K562 (cell line): Measurements from ENCODE around the gene DPP10. TPM values are rescaled to one million over a fixed set of nuclear protein-coding genes. Genes with fewer than 3 reads are reported as not detected.

Source experiments
- ATAC-seq: fragments of 200-7000 bp; cut with Tn5 transposase; 3 replicates; pipeline ENCODE4 v1.9.1; 2020; ENCODE audit warnings: moderate library complexity
- BruUV-seq: library from RNA; stranded (reverse); fragments of 400-500 nt; replicated peaks from 2 replicates; lab custom pipeline; 2021; lab: Mats Ljungman, UMichigan
- CTCF ChIA-PET: fragments of 300-600 bp; formaldehyde crosslinking; extraction: SDS; loops from one replicate; lab custom pipeline; 2021; ENCODE audit warnings: low intra/inter-chr PET ratio; lab: Yijun Ruan, JAX
- POLR2A ChIA-PET: fragments of 300-600, 350-650 bp; sonication (Branson Sonifier 250); formaldehyde crosslinking; extraction: SDS; loops from one replicate; lab custom pipeline; 2021; ENCODE audit warnings: antibody characterized with exemption, inconsistent platforms; lab: Yijun Ruan, JAX
- DNase-seq, 4 experiments: peaks; one replicate each; pipeline versions ENCODE4 v3.0.0 to v3.0.0-alpha.2; 2011 to 2018; ENCODE audit warnings: low spot score in 3 of 4, mixed read lengths in 3 of 4; ENCODE audit errors: extremely low read depth in 1 of 4
- FAIRE-seq: peaks from 2 replicates; lab custom pipeline; 2011; peaks lifted over from hg19 to GRCh38; lab: Jason Lieb, UNC
- H2AFZ ChIP-seq: 2 replicates; pipeline ENCODE4 v1.6.0; 2011; ENCODE audit warnings: low read depth, low read length, control low read depth, inconsistent platforms
- H3K27ac ChIP-seq: fragments of 200-600 bp; 3 replicates; pipeline ENCODE4 v1.8.0; 2011; ENCODE audit warnings: low read depth, mild to moderate bottlenecking, control low read depth, inconsistent platforms, low read length, moderate library complexity, mixed read lengths; ENCODE audit errors: extremely low read depth
- H3K27me3 ChIP-seq, 2 experiments: fragments of 300-600 bp in 1 of 2; 2 replicates in 1 of 2; 3 replicates in 1 of 2; pipeline versions ENCODE4 v1.6.0 to v1.8.0; 2011; ENCODE audit warnings: inconsistent platforms in 2 of 2, low read length in 2 of 2, mild to moderate bottlenecking in 1 of 2, mixed read lengths in 1 of 2, moderate library complexity in 1 of 2; ENCODE audit not compliant: control insufficient read depth in 2 of 2, insufficient read depth in 2 of 2
- H3K36me3 ChIP-seq: fragments of 300-600 bp; 3 replicates; pipeline ENCODE4 v1.8.0; 2011; ENCODE audit warnings: mild to moderate bottlenecking, low read length, inconsistent platforms; ENCODE audit not compliant: control insufficient read depth, insufficient read depth
- H3K4me1 ChIP-seq, 2 experiments: fragments of 200-600 bp in 1 of 2; replicated peaks in 1 of 2; 2 replicates in 1 of 2; 3 replicates in 1 of 2; pipeline versions ENCODE4 v1.5.1 to v1.8.0; 2011; ENCODE audit warnings: inconsistent platforms in 2 of 2, low read length in 2 of 2, mild to moderate bottlenecking in 1 of 2, mixed read lengths in 1 of 2, moderate library complexity in 1 of 2; ENCODE audit not compliant: control insufficient read depth in 2 of 2, insufficient read depth in 2 of 2
- H3K4me2 ChIP-seq: 2 replicates; pipeline ENCODE4 v1.6.1; 2011; ENCODE audit warnings: low read length, control low read depth, inconsistent platforms, mixed read lengths; ENCODE audit not compliant: insufficient read depth
- H3K4me3 ChIP-seq: fragments of 200-600 bp; sonication (generic), shearing (Covaris generic); 2 replicates; pipeline ENCODE4 v1.5.1; 2016; ENCODE audit warnings: control low read depth, inconsistent platforms
- H3K79me2 ChIP-seq: fragments of 200-600 bp; 3 replicates; pipeline ENCODE4 v1.8.0; 2011; ENCODE audit warnings: low read length, inconsistent platforms; ENCODE audit not compliant: control insufficient read depth, insufficient read depth
- H3K9ac ChIP-seq, 2 experiments: 2 replicates each; pipeline versions ENCODE4 v1.6.0 to v1.6.1; 2011; ENCODE audit warnings: low read depth in 2 of 2, low read length in 2 of 2, control low read depth in 1 of 2, inconsistent platforms in 1 of 2, mild to moderate bottlenecking in 1 of 2, mixed read lengths in 1 of 2; ENCODE audit not compliant: insufficient read depth in 1 of 2
- H3K9me1 ChIP-seq: one replicate; pipeline ENCODE4 v1.6.0; 2011; ENCODE audit warnings: inconsistent platforms, mild to moderate bottlenecking, low read length, moderate library complexity; ENCODE audit not compliant: control insufficient read depth, insufficient read depth
- H3K9me3 ChIP-seq: replicated peaks from 2 replicates; pipeline ENCODE4 v1.5.1; 2011; ENCODE audit warnings: low read depth, low read length, inconsistent platforms; ENCODE audit not compliant: control insufficient read depth, insufficient read depth
- H4K20me1 ChIP-seq: replicated peaks from 2 replicates; pipeline ENCODE4 v1.6.1; 2011; ENCODE audit warnings: low read length, inconsistent platforms, mixed read lengths; ENCODE audit not compliant: control insufficient read depth, insufficient read depth
- ARID1B ChIP-seq: fragments of 450-650 bp; IDR thresholded peaks from 2 replicates; pipeline ENCODE4 v1.6.1; 2016; ENCODE audit warnings: antibody characterized with exemption, mild to moderate bottlenecking, inconsistent platforms
- ATF1 ChIP-seq, 2 experiments: fragments of 450-650 bp in 1 of 2; IDR thresholded peaks; 2 replicates each; pipeline ENCODE4 v1.6.1; 2016; ENCODE audit warnings: missing compliant biosample characterization in 1 of 2, missing genetic modification characterization in 1 of 2
- NCOA2 ChIP-seq, 2 experiments: fragments of 450-650 bp; IDR thresholded peaks; 2 replicates each; pipeline ENCODE4 v1.6.1; 2018; ENCODE audit warnings: mild to moderate bottlenecking in 2 of 2, moderate library complexity in 1 of 2; ENCODE audit not compliant: partially characterized antibody in 2 of 2
- NR1H2 ChIP-seq: sonication (generic); formaldehyde crosslinking; IDR thresholded peaks from 2 replicates; pipeline ENCODE4 v1.4.0; 2020; ENCODE audit warnings: mild to moderate bottlenecking, missing genetic modification reagents
- POLR2AphosphoS2 ChIP-seq: IDR thresholded peaks from 2 replicates; pipeline ENCODE4 v1.6.1; 2012; ENCODE audit warnings: low read length, improper control_type of control experiment
- SLC30A9 ChIP-seq: fragments of 250-450 bp; sonication (Bioruptor Pico); IDR thresholded peaks from 2 replicates; pipeline ENCODE4 v1.8.0; 2022; ENCODE audit warnings: mild to moderate bottlenecking, moderate library complexity
- SNAPC5 ChIP-seq: fragments of 250-450 bp; sonication (Bioruptor Pico); IDR thresholded peaks from 2 replicates; pipeline ENCODE4 v1.8.0; 2021; ENCODE audit warnings: moderate library complexity, mild to moderate bottlenecking, inconsistent platforms
- STAT5A ChIP-seq: IDR thresholded peaks from 2 replicates; pipeline ENCODE4 v1.6.1; 2012; ENCODE audit warnings: low read length, inconsistent platforms, borderline replicate concordance
- STAT6 ChIP-seq: sonication (generic); formaldehyde crosslinking; IDR thresholded peaks from 2 replicates; pipeline ENCODE4 v1.8.1; 2023; ENCODE audit warnings: mild to moderate bottlenecking, missing genetic modification reagents
- SUPT5H ChIP-seq: fragments of 450-650 bp; IDR thresholded peaks from 2 replicates; pipeline ENCODE4 v1.6.1; 2016
- TGIF2 ChIP-seq: sonication (generic); formaldehyde crosslinking; IDR thresholded peaks from 2 replicates; pipeline ENCODE4 v1.8.1; 2022; ENCODE audit warnings: mild to moderate bottlenecking, missing genetic modification reagents, moderate library complexity
- ZNF140 ChIP-seq: fragments of 250-450 bp; sonication (Bioruptor Pico); IDR thresholded peaks from 2 replicates; pipeline ENCODE4 v1.8.0; 2021; ENCODE audit warnings: moderate library complexity, mild to moderate bottlenecking, inconsistent platforms
- WGBS: fragments of 100-300 bp; shearing (Covaris generic); methylation state at CpG from one replicate; pipeline ENCODE4 v1.1.6; 2016; ENCODE audit warnings: low coverage, mixed read lengths; ENCODE audit not compliant: insufficient coverage; ENCODE audit errors: missing lambda C conversion rate; 5-methylcytosine and 5-hydroxymethylcytosine counted together
- in situ Hi-C: fragments of 300-500 bp; cut with MboI; formaldehyde crosslinking; loops from 4 replicates; pipeline ENCODE4 v1.15.0; 2018; ENCODE audit warnings: inconsistent platforms, mixed read lengths
- intact Hi-C: fragments of 100-400 bp; cut with micrococcal nuclease; formaldehyde crosslinking; loops from 2 replicates; pipeline ENCODE4 v1.14.2; 2022
- polyA plus RNA-seq, 8 experiments: library from polyadenylated mRNA; depleted of rRNA in 4 of 8; stranded (reverse) in 5 of 8; unstranded in 3 of 8; fragments of >200 nt; fragmentation: Nextera tagmentation in 2 of 8; fragmentation: Illumina TruSeq in 1 of 8; extraction: Ambion mirVana in 2 of 8; extraction: Trizol in 1 of 8; gene quantifications; 2 replicates each; pipeline versions ENCODE4 v1.2.1 to v1.2.3, GENCODE V29; 2011 to 2014; ENCODE audit warnings: inconsistent platforms in 1 of 8, missing spikeins in 1 of 8
- total RNA-seq, 7 experiments: library from RNA; depleted of rRNA in 6 of 7; stranded (reverse); fragments of >200 nt in 6 of 7; fragmentation: Illumina TruSeq in 2 of 7; extraction: Trizol in 2 of 7; gene quantifications; 2 replicates each; pipeline versions ENCODE4 v1.2.1 to v1.2.3, GENCODE V29; 2011 to 2021; ENCODE audit warnings: low replicate concordance in 1 of 7

DPP10 gene
- total and polyA plus RNA-seq, 9 of the 15 experiments (the other 6 are each of a cell fraction or from before 2014, with no cell fraction given) = not detected

- no peak overlapping the region for H3K4me2 ChIP-seq
- ATAC-seq = no peak
- no peaks in the 10 kb centered on the region for H3K79me2 ChIP-seq
- TF ChIP-seq SNAPC5 (CRISPR knock-in tag) (no peak), STAT5A (no peak), SUPT5H (no peak), ATF1 (CRISPR knock-in tag; IDR thresholded peaks at IDR 0.05) (no peak), ATF1 (tag; IDR thresholded peaks at IDR 0.05) (no peak), TGIF2 (CRISPR knock-in tag) (no peak), SLC30A9 (CRISPR knock-in tag) (no peak)
- H3K36me3 ChIP-seq = no peaks in the 10 kb centered on the region
- WGBS = 0% methylated on average over 4 of the region's 4 CpGs
- no peak overlapping the region for H3K4me3 ChIP-seq
- no peak for DNase-seq
- ChIA-PET CTCF (no interaction called here), POLR2A (no interaction called here)
- FAIRE-seq = no peak
- no peaks in the 10 kb centered on the region for H3K27me3 ChIP-seq
- H3K9me3 ChIP-seq = no peaks in the 10 kb centered on the region
- H3K27ac ChIP-seq = no peak overlapping the region
- no TSS peak for BruUV-seq
- intact Hi-C loops = no loop called here
- in situ Hi-C loops = no loop called here
- no peaks in the 10 kb centered on the region for H4K20me1 ChIP-seq
- no peaks in the 10 kb centered on the region for H3K9me1 ChIP-seq
- no peak overlapping the region for H3K9ac ChIP-seq
- no peaks in the 10 kb centered on the region for H3K4me1 ChIP-seq
- H2AFZ ChIP-seq = no peak overlapping the region
Observed at GRCh38 chr2:114525955-114526354, 83.5 kb downstream of the DPP10 start.

GRCh38 chr2:114526841-114527240 lies 84.4 kb downstream of the DPP10 start:
- H3K4me2 ChIP-seq = no peak overlapping the region
- WGBS = 0% methylated on average over 1 of the region's 1 CpG
- BruUV-seq = no TSS peak
- no peaks in the 10 kb centered on the region for H3K27me3 ChIP-seq
- H3K9me1 ChIP-seq = no peaks in the 10 kb centered on the region
- no peak overlapping the region for H3K4me3 ChIP-seq
- H3K4me1 ChIP-seq = no peaks in the 10 kb centered on the region
- FAIRE-seq (no peak), DNase-seq (no peak), ATAC-seq (no peak)
- H2AFZ ChIP-seq = no peak overlapping the region
- H3K79me2 ChIP-seq = no peaks in the 10 kb centered on the region
- ChIA-PET CTCF (no interaction called here), POLR2A (no interaction called here)
- no peaks in the 10 kb centered on the region for H3K36me3 ChIP-seq
- no peaks in the 10 kb centered on the region for H3K9me3 ChIP-seq
- no peak overlapping the region for H3K9ac ChIP-seq
- H3K27ac ChIP-seq = no peak overlapping the region
- intact Hi-C loops (no loop called here), in situ Hi-C loops (no loop called here)
- H4K20me1 ChIP-seq = no peaks in the 10 kb centered on the region
- no peak for TF ChIP-seq ARID1B
- no peak for TF ChIP-seq NR1H2 (CRISPR knock-in tag)
- TF ChIP-seq POLR2AphosphoS2 = no peak
- TF ChIP-seq NCOA2 (IDR thresholded peaks at IDR 0.05; ENCODE audit: partially characterized antibody in 2 of 2) = no peak
- TF ChIP-seq STAT6 = no peak
- TF ChIP-seq ZNF140 = no peak
